AG08396 (cell line): ENCODE measurements around the gene RPLP2.

ENCODE experiments used
- DNase-seq: peaks from one replicate; pipeline ENCODE4 v3.0.0; 2012; ENCODE audit warnings: low spot score, mixed read lengths

The RPLP2 gene

GRCh38 chr11:791658-792534 lies 17.9 kb upstream of the RPLP2 start:
- DNase-seq = no peak

GRCh38 chr11:792535-792821 lies 17.3 kb upstream of the RPLP2 start:
- no peak for DNase-seq

GRCh38 chr11:792873-793272 lies 16.9 kb upstream of the RPLP2 start:
- DNase-seq = no peak

GRCh38 chr11:793556-793955 lies 16.2 kb upstream of the RPLP2 start:
- no peak for DNase-seq

GRCh38 chr11:794013-794765 lies 15.6 kb upstream of the RPLP2 start:
- DNase-seq = no peak

GRCh38 chr11:794766-795633 lies 14.8 kb upstream of the RPLP2 start:
- DNase-seq = no peak

- peak; percentile 94 for DNase-seq
These were observed 13.9 kb upstream of the RPLP2 start for GRCh38 chr11:795634-796564.

- peak; percentile 68 for DNase-seq
These were observed 13.0 kb upstream of the RPLP2 start for GRCh38 chr11:796565-797295.

- DNase-seq = peak; percentile 90
These were observed 12.3 kb upstream of the RPLP2 start for GRCh38 chr11:797296-798092.

- DNase-seq = peak; percentile 96
These were observed 11.6 kb upstream of the RPLP2 start, which contains the start of gene SLC25A22 for GRCh38 chr11:798093-798713. Gene SLC25A22 (minus strand): TSS chr11:798281. CDS start chr11:795006, 3,275 bp downstream.

GRCh38 chr11:799641-800316 lies 10.0 kb upstream of the RPLP2 start:
- DNase-seq = no peak

- no peak for DNase-seq
These were observed 9.3 kb upstream of the RPLP2 start for GRCh38 chr11:800473-800872.

GRCh38 chr11:801097-801780 lies 8.5 kb upstream of the RPLP2 start:
- DNase-seq = no peak

- DNase-seq = no peak
These were observed 7.6 kb upstream of the RPLP2 start for GRCh38 chr11:802018-802617.

GRCh38 chr11:802693-803466 lies 6.9 kb upstream of the RPLP2 start:
- no peak for DNase-seq

- no peak for DNase-seq
These were observed 6.4 kb upstream of the RPLP2 start for GRCh38 chr11:803467-803742.
